Measurements from ENCODE around the gene PTPN4.
A peak's percentile ranks its signal among the peaks of the same experiment; 100 is the strongest.

DNA sequence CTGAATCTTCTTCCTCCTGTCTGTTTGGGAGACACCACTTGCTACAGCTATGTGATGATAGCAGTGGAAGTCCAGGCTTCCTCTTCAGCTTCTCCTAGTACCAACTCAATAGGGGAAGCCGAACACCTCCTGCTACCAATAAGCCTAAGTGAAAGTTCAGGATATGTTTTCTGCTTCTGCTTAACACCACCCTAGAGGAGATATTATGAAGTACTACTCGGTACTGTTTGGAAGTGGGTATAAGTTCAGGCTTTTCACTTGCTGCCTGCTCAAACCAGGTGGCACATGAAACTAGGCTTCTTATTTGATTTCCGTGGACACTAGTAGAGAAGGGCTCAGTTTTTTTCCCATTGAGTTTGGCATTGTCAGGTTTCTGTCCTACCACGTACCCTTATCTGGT lies 99.8 kb downstream of the PTPN4 start:
- TF ChIP-seq CTCF (IDR thresholded peaks at IDR 0.05; ENCODE audit: insufficient read depth, low read length), result no peak
- no peak for TF ChIP-seq POLR2AphosphoS5 (IDR thresholded peaks at IDR 0.05; ENCODE audit: low read depth)
- TF ChIP-seq REST (IDR thresholded peaks at IDR 0.05; ENCODE audit: insufficient replicate concordance, low read depth), result no peak
- no peak for TF ChIP-seq GABPA (IDR thresholded peaks at IDR 0.05; ENCODE audit: low read depth)
- TF ChIP-seq SPI1 (IDR thresholded peaks at IDR 0.05; ENCODE audit: borderline replicate concordance, low read depth), result peak; percentile 16; the same call in 1 of the 2 replicates
